HL-60 (cell line): ENCODE results near the gene COX20.

Source experiments
- GABPA ChIP-seq: IDR thresholded peaks from 2 replicates; pipeline ENCODE4 v1.6.1; 2012; ENCODE audit warnings: low read depth
- TF ChIP-seq, protein P1 (sequence below): IDR thresholded peaks from one replicate; pipeline ENCODE4 v1.5.1; 2011; ENCODE audit warnings: low read length, control low read depth, inconsistent platforms; ENCODE audit not compliant: insufficient read depth

DNA sequence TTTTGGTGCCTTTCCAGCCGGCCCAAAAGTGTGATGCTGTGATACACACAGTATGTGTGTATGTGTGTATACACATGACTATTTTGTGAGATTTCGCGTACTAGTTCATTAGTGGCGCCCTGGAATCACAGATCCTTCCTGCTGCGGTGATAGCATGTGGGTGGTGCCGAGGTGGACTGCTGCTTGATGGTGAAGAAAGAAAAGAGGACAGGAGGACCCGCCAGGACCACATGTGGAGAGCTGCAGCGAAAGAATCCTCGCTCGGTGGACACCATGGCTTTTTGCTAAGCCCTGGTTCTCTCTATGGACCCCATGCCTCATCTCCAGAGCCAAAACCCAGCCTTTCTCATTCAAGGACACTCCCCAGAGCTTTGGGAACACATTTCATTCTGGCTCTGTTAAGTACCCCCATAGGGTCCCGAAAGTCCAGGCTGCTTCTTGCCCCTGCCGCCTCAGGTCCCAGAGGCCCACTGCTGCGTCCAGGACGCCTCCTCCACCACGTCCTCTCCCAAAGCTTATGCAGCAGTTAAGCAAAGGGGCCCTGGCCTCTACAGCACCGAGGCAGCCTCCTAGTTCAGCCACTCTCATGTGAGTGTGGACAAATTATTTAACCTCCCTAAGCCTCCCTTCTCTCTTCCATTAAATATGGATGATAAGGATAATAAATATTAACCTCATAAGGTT, 32.8 kb upstream of the COX20 start:
- TF ChIP-seq, protein P1, sequence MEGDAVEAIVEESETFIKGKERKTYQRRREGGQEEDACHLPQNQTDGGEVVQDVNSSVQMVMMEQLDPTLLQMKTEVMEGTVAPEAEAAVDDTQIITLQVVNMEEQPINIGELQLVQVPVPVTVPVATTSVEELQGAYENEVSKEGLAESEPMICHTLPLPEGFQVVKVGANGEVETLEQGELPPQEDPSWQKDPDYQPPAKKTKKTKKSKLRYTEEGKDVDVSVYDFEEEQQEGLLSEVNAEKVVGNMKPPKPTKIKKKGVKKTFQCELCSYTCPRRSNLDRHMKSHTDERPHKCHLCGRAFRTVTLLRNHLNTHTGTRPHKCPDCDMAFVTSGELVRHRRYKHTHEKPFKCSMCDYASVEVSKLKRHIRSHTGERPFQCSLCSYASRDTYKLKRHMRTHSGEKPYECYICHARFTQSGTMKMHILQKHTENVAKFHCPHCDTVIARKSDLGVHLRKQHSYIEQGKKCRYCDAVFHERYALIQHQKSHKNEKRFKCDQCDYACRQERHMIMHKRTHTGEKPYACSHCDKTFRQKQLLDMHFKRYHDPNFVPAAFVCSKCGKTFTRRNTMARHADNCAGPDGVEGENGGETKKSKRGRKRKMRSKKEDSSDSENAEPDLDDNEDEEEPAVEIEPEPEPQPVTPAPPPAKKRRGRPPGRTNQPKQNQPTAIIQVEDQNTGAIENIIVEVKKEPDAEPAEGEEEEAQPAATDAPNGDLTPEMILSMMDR, result no peak
- no peak for TF ChIP-seq GABPA
